Measurements from ENCODE around the gene ZKSCAN4.
A peak's percentile ranks its signal among the peaks of the same experiment; 100 is the strongest.

Gene ZKSCAN4

GRCh38 chr6:28266962-28267694 lies 15.1 kb upstream of the ZKSCAN4 start, which contains the start of gene ZSCAN26:
TSS of gene ZSCAN26 (plus strand) at chr6:28267143. CDS start at chr6:28271920, 4,777 bp downstream.
- Histone ChIP-seq H3K9me3 (no peaks in the 10 kb centered on the region), H3K4me1 (no peaks in the 10 kb centered on the region), H3K27me3 (no peaks in the 10 kb centered on the region), H3K4me3 (ENCODE audit: low read depth, low read length) (peak within 1 kb of the TSS; percentile 95), H3K36me3 (no peaks in the 10 kb centered on the region; the same call in none of the 2 replicates)
- no peak for TF ChIP-seq CTCF (IDR thresholded peaks at IDR 0.05; ENCODE audit: low read depth, low read length)
- peak; percentile 82 for DNase-seq

- Histone ChIP-seq H3K4me3 (ENCODE audit: low read depth, low read length) (peak overlapping the region; percentile 95), H3K9me3 (no peaks in the 10 kb centered on the region), H3K4me1 (no peaks in the 10 kb centered on the region), H3K27me3 (no peaks in the 10 kb centered on the region), H3K36me3 (no peaks in the 10 kb centered on the region; the same call in 1 of the 2 replicates)
- no peak for TF ChIP-seq CTCF (IDR thresholded peaks at IDR 0.05; ENCODE audit: low read depth, low read length)
- DNase-seq: no peak
These were observed 14.5 kb upstream of the ZKSCAN4 start for GRCh38 chr6:28266563-28266961.

GRCh38 chr6:28264834-28265401 lies 12.8 kb upstream of the ZKSCAN4 start:
- 0 out of 2 replicates have a peak, but pooled peaks cover 4% of the 10 kb centered on the region for H3K27me3 ChIP-seq
- no peaks in the 10 kb centered on the region; the same call in 1 of the 2 replicates for H3K36me3 ChIP-seq
- no peaks in the 10 kb centered on the region for H3K9me3 ChIP-seq
- H3K4me1 ChIP-seq: no peaks in the 10 kb centered on the region
- TF ChIP-seq CTCF (IDR thresholded peaks at IDR 0.05; ENCODE audit: low read depth, low read length): no peak
- no peak overlapping the region for H3K4me3 ChIP-seq (ENCODE audit: low read depth, low read length)
- DNase-seq: no peak

GRCh38 chr6:28263922-28264321 lies 11.9 kb upstream of the ZKSCAN4 start:
- Histone ChIP-seq H3K4me1 (no peaks in the 10 kb centered on the region), H3K27me3 (0 out of 2 replicates have a peak, but pooled peaks cover 5% of the 10 kb centered on the region), H3K4me3 (ENCODE audit: low read depth, low read length) (no peak overlapping the region), H3K9me3 (no peaks in the 10 kb centered on the region), H3K36me3 (no peaks in the 10 kb centered on the region)
- no peak for TF ChIP-seq CTCF (IDR thresholded peaks at IDR 0.05; ENCODE audit: low read depth, low read length)
- DNase-seq: no peak

GRCh38 chr6:28258877-28259777 lies 7.1 kb upstream of the ZKSCAN4 start, which contains the start of gene NKAPL:
TSS of gene NKAPL (plus strand) at chr6:28259297. CDS start at chr6:28259372, 75 bp downstream.
- TF ChIP-seq CTCF (IDR thresholded peaks at IDR 0.05; ENCODE audit: low read depth, low read length): no peak
- H3K9me3 ChIP-seq: no peaks in the 10 kb centered on the region
- H3K36me3 ChIP-seq: no peaks in the 10 kb centered on the region
- H3K4me3 ChIP-seq (ENCODE audit: low read depth, low read length): no peak within 1 kb of the TSS
- H3K27me3 ChIP-seq: 0 out of 2 replicates have a peak, but pooled peaks cover 5% of the 10 kb centered on the region
- no peak for DNase-seq
- no peaks in the 10 kb centered on the region for H3K4me1 ChIP-seq
